Breast epithelium (tissue), 3 donors: ENCODE measurements around the gene JCHAIN.

ENCODE experiments used
- POLR2A ChIP-seq: fragments of 450-650 bp; IDR thresholded peaks from one replicate; pipeline ENCODE4 v1.6.1; 2016; ENCODE audit warnings: antibody characterized with exemption, mild to moderate bottlenecking, moderate library complexity
- POLR2AphosphoS5 ChIP-seq, 3 donors: sonication (generic); formaldehyde crosslinking; IDR thresholded peaks; one replicate each; pipeline ENCODE4 v1.6.1; 2017; ENCODE audit warnings: antibody characterized with exemption in 3 of 3
- TF ChIP-seq, protein P1 (sequence below), 3 donors: fragments of 450-650 bp; IDR thresholded peaks; one replicate each; pipeline ENCODE4 v1.5.1; 2016 to 2017; ENCODE audit warnings: antibody characterized with exemption in 3 of 3, mild to moderate bottlenecking in 3 of 3, moderate library complexity in 3 of 3

GRCh38 chr4:70714079-70714887 lies 48.0 kb upstream of the JCHAIN start:
- TF ChIP-seq, protein P1, sequence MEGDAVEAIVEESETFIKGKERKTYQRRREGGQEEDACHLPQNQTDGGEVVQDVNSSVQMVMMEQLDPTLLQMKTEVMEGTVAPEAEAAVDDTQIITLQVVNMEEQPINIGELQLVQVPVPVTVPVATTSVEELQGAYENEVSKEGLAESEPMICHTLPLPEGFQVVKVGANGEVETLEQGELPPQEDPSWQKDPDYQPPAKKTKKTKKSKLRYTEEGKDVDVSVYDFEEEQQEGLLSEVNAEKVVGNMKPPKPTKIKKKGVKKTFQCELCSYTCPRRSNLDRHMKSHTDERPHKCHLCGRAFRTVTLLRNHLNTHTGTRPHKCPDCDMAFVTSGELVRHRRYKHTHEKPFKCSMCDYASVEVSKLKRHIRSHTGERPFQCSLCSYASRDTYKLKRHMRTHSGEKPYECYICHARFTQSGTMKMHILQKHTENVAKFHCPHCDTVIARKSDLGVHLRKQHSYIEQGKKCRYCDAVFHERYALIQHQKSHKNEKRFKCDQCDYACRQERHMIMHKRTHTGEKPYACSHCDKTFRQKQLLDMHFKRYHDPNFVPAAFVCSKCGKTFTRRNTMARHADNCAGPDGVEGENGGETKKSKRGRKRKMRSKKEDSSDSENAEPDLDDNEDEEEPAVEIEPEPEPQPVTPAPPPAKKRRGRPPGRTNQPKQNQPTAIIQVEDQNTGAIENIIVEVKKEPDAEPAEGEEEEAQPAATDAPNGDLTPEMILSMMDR (IDR thresholded peaks at IDR 0.05): no peak
- TF ChIP-seq POLR2AphosphoS5 (IDR thresholded peaks at IDR 0.05): no peak
- no peak for TF ChIP-seq POLR2A
